Stimulated activated memory B cell treated with anti-CD40 and anti-IgM and Interleukin-4, amounts not matched to agents 10 μg/mL and 1 μg/mL and 100 μg/mL, for 72 hours (primary cell): ENCODE data around the gene SCUBE1.

Experiments
- ATAC-seq: fragments of 150-1000 bp; cut with Tn5 transposase; 2 replicates; pipeline ENCODE4 v1.10.0; 2021
- H3K27ac Mint-ChIP-seq: one replicate; pipeline ENCODE4 v1.8.0; 2022; ENCODE audit warnings: mild to moderate bottlenecking, mixed read lengths
- H3K27me3 Mint-ChIP-seq: one replicate; pipeline ENCODE4 v1.8.0; 2022; ENCODE audit warnings: mixed read lengths
- H3K36me3 Mint-ChIP-seq: one replicate; pipeline ENCODE4 v1.8.0; 2022; ENCODE audit warnings: mixed read lengths
- H3K4me1 Mint-ChIP-seq: one replicate; pipeline ENCODE4 v1.8.0; 2022; ENCODE audit warnings: mixed read lengths
- H3K4me3 Mint-ChIP-seq: one replicate; pipeline ENCODE4 v1.8.0; 2022; ENCODE audit warnings: mild to moderate bottlenecking, moderate library complexity, mixed read lengths
- H3K9me3 Mint-ChIP-seq: one replicate; pipeline ENCODE4 v1.8.0; 2022; ENCODE audit warnings: mixed read lengths

Gene SCUBE1

GRCh38 chr22:43230971-43231723 is 112.0 kb downstream of the SCUBE1 start:
- Mint-ChIP-seq H3K36me3 (no peaks in the 10 kb centered on the region), H3K4me3 (no peak overlapping the region), H3K4me1 (peaks cover 8% of the 10 kb centered on the region), H3K9me3 (no peaks in the 10 kb centered on the region), H3K27ac (no peak overlapping the region), H3K27me3 (peaks cover 68% of the 10 kb centered on the region)
- ATAC-seq: no peak

GRCh38 chr22:43230571-43230970 is 112.6 kb downstream of the SCUBE1 start:
- Mint-ChIP-seq H3K9me3 (no peaks in the 10 kb centered on the region), H3K4me1 (peaks cover 8% of the 10 kb centered on the region), H3K4me3 (no peak overlapping the region)

GRCh38 chr22:43228863-43229262 is 114.3 kb downstream of the SCUBE1 start:
- Mint-ChIP-seq H3K4me3 (no peak overlapping the region), H3K4me1 (peaks cover 8% of the 10 kb centered on the region), H3K9me3 (no peaks in the 10 kb centered on the region), H3K36me3 (no peaks in the 10 kb centered on the region), H3K27ac (no peak overlapping the region), H3K27me3 (peaks cover 73% of the 10 kb centered on the region)
- no peak for ATAC-seq

More at GRCh38 chr22:43230571-43230970, 112.6 kb downstream of the SCUBE1 start:
- ATAC-seq: no peak
- Mint-ChIP-seq H3K27ac (no peak overlapping the region), H3K36me3 (no peaks in the 10 kb centered on the region), H3K27me3 (peaks cover 68% of the 10 kb centered on the region)

GRCh38 chr22:43228330-43228729 is 114.8 kb downstream of the SCUBE1 start:
- no peak for ATAC-seq

GRCh38 chr22:43227239-43227630 is 115.9 kb downstream of the SCUBE1 start:
- Mint-ChIP-seq H3K9me3 (no peaks in the 10 kb centered on the region), H3K36me3 (no peaks in the 10 kb centered on the region), H3K27ac (no peak overlapping the region), H3K27me3 (peaks cover 57% of the 10 kb centered on the region), H3K4me1 (peaks cover 8% of the 10 kb centered on the region), H3K4me3 (no peak overlapping the region)
- ATAC-seq: no peak

More at GRCh38 chr22:43228330-43228729, 114.8 kb downstream of the SCUBE1 start:
- Mint-ChIP-seq H3K4me3 (no peak overlapping the region), H3K27me3 (peaks cover 68% of the 10 kb centered on the region), H3K27ac (no peak overlapping the region), H3K36me3 (no peaks in the 10 kb centered on the region), H3K9me3 (no peaks in the 10 kb centered on the region), H3K4me1 (peaks cover 8% of the 10 kb centered on the region)

GRCh38 chr22:43226377-43227238 is 116.6 kb downstream of the SCUBE1 start:
- Mint-ChIP-seq H3K9me3 (no peaks in the 10 kb centered on the region), H3K27me3 (peaks cover 53% of the 10 kb centered on the region), H3K36me3 (no peaks in the 10 kb centered on the region), H3K4me1 (peaks cover 8% of the 10 kb centered on the region), H3K4me3 (no peak overlapping the region), H3K27ac (no peak overlapping the region)
- no peak for ATAC-seq

GRCh38 chr22:43225609-43226008 is 117.6 kb downstream of the SCUBE1 start:
- no peak for ATAC-seq

GRCh38 chr22:43222987-43223386 is 120.2 kb downstream of the SCUBE1 start:
- no peaks in the 10 kb centered on the region for H3K4me1 Mint-ChIP-seq
- H3K36me3 Mint-ChIP-seq: no peaks in the 10 kb centered on the region
- H3K4me3 Mint-ChIP-seq: no peak overlapping the region
- ATAC-seq: no peak
- no peaks in the 10 kb centered on the region for H3K9me3 Mint-ChIP-seq
- H3K27ac Mint-ChIP-seq: no peak overlapping the region
- peaks cover 53% of the 10 kb centered on the region for H3K27me3 Mint-ChIP-seq

More at GRCh38 chr22:43225609-43226008, 117.6 kb downstream of the SCUBE1 start:
- Mint-ChIP-seq H3K4me3 (no peak overlapping the region), H3K27me3 (peaks cover 49% of the 10 kb centered on the region), H3K27ac (no peak overlapping the region), H3K36me3 (no peaks in the 10 kb centered on the region), H3K9me3 (no peaks in the 10 kb centered on the region), H3K4me1 (no peaks in the 10 kb centered on the region)

- H3K4me3 Mint-ChIP-seq: no peak overlapping the region
- no peaks in the 10 kb centered on the region for H3K4me1 Mint-ChIP-seq
- peaks cover 60% of the 10 kb centered on the region for H3K27me3 Mint-ChIP-seq
- H3K27ac Mint-ChIP-seq: no peak overlapping the region
- H3K36me3 Mint-ChIP-seq: no peaks in the 10 kb centered on the region
- H3K9me3 Mint-ChIP-seq: peaks cover 2% of the 10 kb centered on the region
- ATAC-seq: no peak
Measured at GRCh38 chr22:43222262-43222661, 120.9 kb downstream of the SCUBE1 start.

- Mint-ChIP-seq H3K36me3 (no peaks in the 10 kb centered on the region), H3K4me1 (no peaks in the 10 kb centered on the region), H3K9me3 (peaks cover 2% of the 10 kb centered on the region), H3K4me3 (no peak overlapping the region), H3K27me3 (peaks cover 58% of the 10 kb centered on the region), H3K27ac (no peak overlapping the region)
- ATAC-seq: no peak
Measured at GRCh38 chr22:43220625-43221380, 122.4 kb downstream of the SCUBE1 start.

- H3K36me3 Mint-ChIP-seq: no peaks in the 10 kb centered on the region
- no peak overlapping the region for H3K27ac Mint-ChIP-seq
- no peak overlapping the region for H3K4me3 Mint-ChIP-seq
- H3K4me1 Mint-ChIP-seq: no peaks in the 10 kb centered on the region
- H3K9me3 Mint-ChIP-seq: peaks cover 2% of the 10 kb centered on the region
- peaks cover 55% of the 10 kb centered on the region for H3K27me3 Mint-ChIP-seq
- no peak for ATAC-seq
Measured at GRCh38 chr22:43218786-43219185, 124.4 kb downstream of the SCUBE1 start.

GRCh38 chr22:43217285-43218030 is 125.7 kb downstream of the SCUBE1 start:
- H3K27ac Mint-ChIP-seq: no peak overlapping the region
- no peak for ATAC-seq
- H3K9me3 Mint-ChIP-seq: peaks cover 2% of the 10 kb centered on the region
- H3K4me3 Mint-ChIP-seq: no peak overlapping the region
- H3K4me1 Mint-ChIP-seq: no peaks in the 10 kb centered on the region
- H3K27me3 Mint-ChIP-seq: peaks cover 55% of the 10 kb centered on the region
- no peaks in the 10 kb centered on the region for H3K36me3 Mint-ChIP-seq

- Mint-ChIP-seq H3K4me1 (no peaks in the 10 kb centered on the region), H3K4me3 (no peak overlapping the region), H3K9me3 (peaks cover 2% of the 10 kb centered on the region), H3K27me3 (peaks cover 55% of the 10 kb centered on the region), H3K27ac (no peak overlapping the region), H3K36me3 (no peaks in the 10 kb centered on the region)
- no peak for ATAC-seq
Measured at GRCh38 chr22:43216738-43217137, 126.4 kb downstream of the SCUBE1 start.

- Mint-ChIP-seq H3K4me3 (no peak overlapping the region), H3K27me3 (peaks cover 59% of the 10 kb centered on the region), H3K36me3 (no peaks in the 10 kb centered on the region), H3K27ac (no peak overlapping the region), H3K4me1 (no peaks in the 10 kb centered on the region), H3K9me3 (peaks cover 2% of the 10 kb centered on the region)
- ATAC-seq: no peak
Measured at GRCh38 chr22:43213962-43214361, 129.2 kb downstream of the SCUBE1 start.
